ENCODE results near the gene AJAP1. TPM values are rescaled to one million over a fixed set of nuclear protein-coding genes. Genes with fewer than 3 reads are reported as not detected.

The AJAP1 gene
- total and polyA plus RNA-seq, 2 experiments from 2014 or later, result 0.13 to 0.64 TPM

GRCh38 chr1:4626061-4626460 lies 28.3 kb upstream of the AJAP1 start:
- Histone ChIP-seq H3K27ac (no peak overlapping the region), H3K4me2 (no peak overlapping the region), H2AFZ (no peak overlapping the region), H3K4me3 (no peak overlapping the region), H3K27me3 (no peaks in the 10 kb centered on the region), H3K79me2 (no peaks in the 10 kb centered on the region), H3K9me3 (ENCODE audit: low read depth) (no peaks in the 10 kb centered on the region), H3K36me3 (replicated peaks; ENCODE audit: insufficient read depth, low read depth) (no peaks in the 10 kb centered on the region), H4K20me1 (ENCODE audit: insufficient read depth, poor library complexity, severe bottlenecking) (no peaks in the 10 kb centered on the region), H3K9me2 (replicated peaks; ENCODE audit: insufficient read depth) (no peaks in the 10 kb centered on the region), H3K4me1 (ENCODE audit: insufficient read depth) (no peaks in the 10 kb centered on the region)
- TF ChIP-seq EZH2 (IDR thresholded peaks at IDR 0.05; ENCODE audit: borderline replicate concordance), result no peak
- TF ChIP-seq EZH2phosphoT487 (IDR thresholded peaks at IDR 0.05; ENCODE audit: low read depth, severe bottlenecking, unreplicated experiment), result no peak
- TF ChIP-seq CTCF (IDR thresholded peaks at IDR 0.05; ENCODE audit: poor library complexity), result no peak
- 87% methylated on average over 11 of the region's 13 CpGs for WGBS (ENCODE audit: low lambda C conversion rate, missing lambda C conversion rate)
- no peak for DNase-seq (ENCODE audit: low spot score)

GRCh38 chr1:4626560-4627319 lies 27.7 kb upstream of the AJAP1 start:
- Histone ChIP-seq H4K20me1 (ENCODE audit: insufficient read depth, poor library complexity, severe bottlenecking) (no peaks in the 10 kb centered on the region), H3K9me2 (replicated peaks; ENCODE audit: insufficient read depth) (no peaks in the 10 kb centered on the region), H2AFZ (no peak overlapping the region), H3K9me3 (ENCODE audit: low read depth) (no peaks in the 10 kb centered on the region), H3K4me2 (no peak overlapping the region), H3K36me3 (replicated peaks; ENCODE audit: insufficient read depth, low read depth) (no peaks in the 10 kb centered on the region), H3K4me1 (ENCODE audit: insufficient read depth) (no peaks in the 10 kb centered on the region), H3K79me2 (no peaks in the 10 kb centered on the region), H3K27ac (no peak overlapping the region), H3K4me3 (no peak overlapping the region), H3K27me3 (no peaks in the 10 kb centered on the region)
- TF ChIP-seq EZH2phosphoT487 (IDR thresholded peaks at IDR 0.05; ENCODE audit: low read depth, severe bottlenecking, unreplicated experiment), result no peak
- no peak for TF ChIP-seq EZH2 (IDR thresholded peaks at IDR 0.05; ENCODE audit: borderline replicate concordance)
- no peak for TF ChIP-seq CTCF (IDR thresholded peaks at IDR 0.05; ENCODE audit: poor library complexity)
- DNase-seq (ENCODE audit: low spot score), result no peak
- 91% methylated on average over 9 of the region's 9 CpGs for WGBS (ENCODE audit: low lambda C conversion rate, missing lambda C conversion rate)

GRCh38 chr1:4627353-4627752 lies 27.1 kb upstream of the AJAP1 start:
- no peaks in the 10 kb centered on the region for H3K9me2 ChIP-seq (replicated peaks; ENCODE audit: insufficient read depth)
- no peak overlapping the region for H3K4me3 ChIP-seq
- H3K27me3 ChIP-seq, result no peaks in the 10 kb centered on the region
- no peak for DNase-seq (ENCODE audit: low spot score)
- no peaks in the 10 kb centered on the region for H4K20me1 ChIP-seq (ENCODE audit: insufficient read depth, poor library complexity, severe bottlenecking)
- no peak overlapping the region for H2AFZ ChIP-seq
- H3K36me3 ChIP-seq (replicated peaks; ENCODE audit: insufficient read depth, low read depth), result no peaks in the 10 kb centered on the region
- 84% methylated on average over 12 of the region's 12 CpGs for WGBS (ENCODE audit: low lambda C conversion rate, missing lambda C conversion rate)
- no peaks in the 10 kb centered on the region for H3K79me2 ChIP-seq
- H3K4me2 ChIP-seq, result no peak overlapping the region
- H3K9me3 ChIP-seq (ENCODE audit: low read depth), result no peaks in the 10 kb centered on the region
- no peak overlapping the region for H3K27ac ChIP-seq
- TF ChIP-seq CTCF (IDR thresholded peaks at IDR 0.05; ENCODE audit: poor library complexity), result no peak
- no peak for TF ChIP-seq EZH2 (IDR thresholded peaks at IDR 0.05; ENCODE audit: borderline replicate concordance)
- no peak for TF ChIP-seq EZH2phosphoT487 (IDR thresholded peaks at IDR 0.05; ENCODE audit: low read depth, severe bottlenecking, unreplicated experiment)
- H3K4me1 ChIP-seq (ENCODE audit: insufficient read depth), result no peaks in the 10 kb centered on the region
